ENCODE measurements around the gene TMEM72. TPM values are rescaled to one million over a fixed set of nuclear protein-coding genes. Genes with fewer than 3 reads are reported as not detected.
A peak's percentile ranks its signal among the peaks of the same experiment; 100 is the strongest.

The TMEM72 gene
- total RNA-seq, 6 experiments from 2014 or later: not detected

DNA sequence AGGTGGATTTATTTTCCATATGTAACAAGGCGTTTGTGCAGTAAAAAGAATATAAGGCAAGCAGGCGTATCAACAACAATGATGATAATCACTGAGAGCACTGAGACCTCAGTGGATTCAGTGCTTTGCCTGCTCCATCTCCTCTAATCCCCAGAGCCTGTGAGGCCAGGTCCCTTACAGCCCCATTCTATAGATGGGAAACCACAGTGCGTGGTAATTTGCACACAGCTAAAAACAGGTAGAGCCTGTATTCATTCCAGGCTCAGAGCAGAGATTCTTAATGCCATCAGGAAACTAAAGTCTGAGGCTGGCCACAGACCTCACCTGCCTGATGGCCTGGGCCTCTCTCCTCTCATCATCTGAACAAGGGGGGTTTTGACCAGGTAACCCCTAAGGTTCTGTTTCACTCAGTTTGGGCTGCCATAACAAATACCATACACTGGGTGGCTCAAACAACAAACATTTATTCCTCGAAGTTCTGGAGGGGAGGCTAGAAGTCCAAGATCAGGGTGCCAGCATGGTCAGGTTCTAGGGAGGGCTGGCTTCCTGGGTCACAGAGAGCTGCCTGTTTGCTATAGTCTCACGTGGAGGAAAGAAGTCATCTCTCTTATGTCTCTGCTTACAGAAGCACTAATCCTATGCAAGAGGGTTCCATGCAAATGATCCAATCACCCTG lies 38.1 kb downstream of the TMEM72 start:
- Mint-ChIP-seq H3K27me3 (ENCODE audit: insufficient read depth) (peaks cover 5% of the 10 kb centered on the region; the same call in 1 of the 2 replicates), H3K27ac (no peak overlapping the region), H3K4me3 (no peak overlapping the region), H3K4me1 (ENCODE audit: low read depth) (peaks cover 22% of the 10 kb centered on the region), H3K9me3 (peaks cover 6% of the 10 kb centered on the region), H3K36me3 (ENCODE audit: low read depth) (peaks cover 11% of the 10 kb centered on the region)
- 0 out of 2 replicates have a peak, but pooled peaks have one; percentile 20 for TF ChIP-seq CTCF (IDR thresholded peaks at IDR 0.05)
- no peak for DNase-seq

GRCh38 chr10:44949915-44950314 lies 38.8 kb downstream of the TMEM72 start:
- no peaks in the 10 kb centered on the region; the same call in 1 of the 2 replicates for H3K9me3 Mint-ChIP-seq
- H3K36me3 Mint-ChIP-seq (ENCODE audit: low read depth): peaks cover 5% of the 10 kb centered on the region; the same call in 1 of the 2 replicates
- peaks cover 2% of the 10 kb centered on the region; the same call in 1 of the 2 replicates for H3K27me3 Mint-ChIP-seq (ENCODE audit: insufficient read depth)
- H3K4me1 Mint-ChIP-seq (ENCODE audit: low read depth): peaks cover 22% of the 10 kb centered on the region
- no peak for TF ChIP-seq CTCF (IDR thresholded peaks at IDR 0.05)
- no peak for DNase-seq
- H3K4me3 Mint-ChIP-seq: no peak overlapping the region
- H3K27ac Mint-ChIP-seq: no peak overlapping the region

DNA sequence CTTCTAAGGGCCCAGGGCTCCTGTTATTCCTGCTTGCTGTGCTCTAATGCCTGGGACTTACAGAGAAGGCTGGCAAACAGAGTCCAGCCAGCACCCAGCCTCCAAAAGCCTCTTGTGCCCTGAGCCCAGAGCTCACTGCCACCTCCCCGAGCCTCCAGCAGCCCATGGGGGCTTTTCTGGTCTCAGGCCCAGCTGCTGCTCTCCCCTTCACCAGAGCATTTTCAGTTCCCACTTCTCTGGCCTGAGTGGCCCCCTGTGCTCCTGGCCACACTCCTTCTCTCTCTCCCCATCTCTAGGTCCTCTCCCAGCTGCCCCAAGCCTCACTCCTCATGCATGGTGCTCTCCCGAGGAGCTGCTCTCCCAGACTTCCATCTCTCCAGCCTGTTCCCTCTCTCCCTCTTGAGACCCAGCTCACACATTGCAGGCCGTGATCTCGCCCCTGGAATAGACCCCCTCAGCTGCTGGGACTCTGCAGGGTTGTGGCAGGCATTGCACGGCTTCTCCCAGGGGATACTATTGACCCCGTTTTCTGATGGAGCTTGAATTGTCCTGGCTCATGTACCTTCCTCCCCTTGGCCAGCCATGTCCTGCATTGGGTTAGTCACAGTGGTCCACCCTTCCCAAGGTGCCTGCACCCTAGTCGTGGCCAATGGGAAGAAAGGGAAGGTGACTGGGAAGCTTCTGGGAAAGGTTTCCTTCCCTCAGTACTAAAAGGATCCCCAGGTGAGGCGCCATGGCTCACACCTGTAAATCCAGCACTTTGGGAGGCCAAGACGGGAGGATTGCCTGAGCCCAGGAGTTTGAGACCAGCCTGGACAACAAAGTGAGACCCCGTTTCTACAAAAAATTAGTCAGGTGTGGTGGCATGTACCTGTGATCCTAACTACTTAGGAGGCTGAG lies 39.4 kb downstream of the TMEM72 start:
- Mint-ChIP-seq H3K9me3 (no peaks in the 10 kb centered on the region; the same call in 1 of the 2 replicates), H3K27ac (no peak overlapping the region; the same call in 1 of the 2 replicates), H3K36me3 (ENCODE audit: low read depth) (peaks cover 1% of the 10 kb centered on the region; the same call in 1 of the 2 replicates), H3K27me3 (ENCODE audit: insufficient read depth) (no peaks in the 10 kb centered on the region; the same call in 1 of the 2 replicates), H3K4me3 (no peak overlapping the region), H3K4me1 (ENCODE audit: low read depth) (peaks cover 22% of the 10 kb centered on the region)
- no peak for TF ChIP-seq CTCF (IDR thresholded peaks at IDR 0.05)
- DNase-seq: no peak

- H3K27me3 Mint-ChIP-seq (ENCODE audit: insufficient read depth): no peaks in the 10 kb centered on the region; the same call in 1 of the 2 replicates
- no peak for DNase-seq
- H3K9me3 Mint-ChIP-seq: no peaks in the 10 kb centered on the region
- peaks cover 13% of the 10 kb centered on the region for H3K4me1 Mint-ChIP-seq (ENCODE audit: low read depth)
- H3K36me3 Mint-ChIP-seq (ENCODE audit: low read depth): peaks cover 11% of the 10 kb centered on the region
- H3K27ac Mint-ChIP-seq: no peak overlapping the region
- no peak overlapping the region for H3K4me3 Mint-ChIP-seq
- TF ChIP-seq CTCF (IDR thresholded peaks at IDR 0.05): no peak
These were observed 40.6 kb downstream of the TMEM72 start for GRCh38 chr10:44951576-44952226.

GRCh38 chr10:44952779-44953231 lies 41.7 kb downstream of the TMEM72 start:
- H3K27me3 Mint-ChIP-seq (ENCODE audit: insufficient read depth): no peaks in the 10 kb centered on the region
- TF ChIP-seq CTCF (IDR thresholded peaks at IDR 0.05): no peak
- no peak overlapping the region for H3K4me3 Mint-ChIP-seq
- no peak for DNase-seq
- peaks cover 15% of the 10 kb centered on the region for H3K36me3 Mint-ChIP-seq (ENCODE audit: low read depth)
- H3K4me1 Mint-ChIP-seq (ENCODE audit: low read depth): peaks cover 13% of the 10 kb centered on the region
- H3K9me3 Mint-ChIP-seq: no peaks in the 10 kb centered on the region
- no peak overlapping the region; the same call in 1 of the 2 replicates for H3K27ac Mint-ChIP-seq
